Measurements from ENCODE around the gene ASCC1. TPM values are rescaled to one million over a fixed set of nuclear protein-coding genes. Genes with fewer than 3 reads are reported as not detected.

Gene ASCC1
- total and polyA plus RNA-seq, 2 of the 13 experiments (the other 11 are each of a cell fraction or from before 2014, with no cell fraction given): 21.6 to 30.1 TPM

DNA sequence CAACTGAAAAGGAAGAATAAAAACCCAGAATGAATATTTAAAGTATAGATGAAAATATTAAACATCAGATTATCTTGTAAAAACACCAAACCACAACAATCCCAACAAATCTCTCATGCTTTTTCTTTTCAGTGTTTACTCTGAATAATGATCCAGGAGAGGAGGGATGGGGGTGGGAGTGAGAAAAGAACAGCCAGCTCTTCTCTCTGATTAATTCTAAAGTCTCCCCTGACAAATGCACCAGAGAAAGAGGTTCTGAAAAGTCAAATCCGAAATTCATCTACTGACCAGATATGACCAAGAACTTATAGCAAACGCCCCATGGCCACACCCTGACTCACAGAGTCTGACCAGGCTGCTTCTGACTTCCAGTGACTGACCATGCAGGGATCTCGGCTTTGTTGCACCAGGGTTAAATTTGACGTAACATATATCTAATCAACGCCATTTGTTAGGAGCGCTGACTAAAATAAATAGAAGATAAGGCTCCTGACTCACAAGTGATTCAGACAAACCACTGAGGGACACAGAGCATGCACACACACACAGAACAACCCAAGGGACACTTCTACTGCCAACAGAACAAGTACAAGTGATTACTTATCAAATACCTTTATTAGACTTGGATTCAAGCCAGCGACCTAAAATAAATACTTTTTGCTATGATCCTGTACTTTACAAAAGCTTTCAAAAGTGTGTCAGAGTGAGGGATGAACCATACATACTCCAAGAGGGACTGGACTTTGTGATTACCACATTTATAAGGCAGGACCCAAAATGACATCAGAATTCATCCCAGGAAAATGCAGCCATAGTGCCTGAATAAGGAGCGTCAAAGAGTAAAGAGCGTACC, 118.4 kb downstream of the ASCC1 start (continued):
- TF ChIP-seq SMYD3 (CRISPR knock-in tag; IDR thresholded peaks at IDR 0.05) (no peak), MYC (CRISPR knock-in tag; IDR thresholded peaks at IDR 0.05; ENCODE audit: borderline replicate concordance) (no peak), ZNF713 (CRISPR knock-in tag; IDR thresholded peaks at IDR 0.05) (no peak), NFYB (CRISPR knock-in tag; IDR thresholded peaks at IDR 0.05) (no peak), ZKSCAN1 (IDR thresholded peaks at IDR 0.05; ENCODE audit: low read length) (no peak), MAFG (CRISPR knock-in tag; IDR thresholded peaks at IDR 0.05) (no peak), BRCA1 (CRISPR knock-in tag; IDR thresholded peaks at IDR 0.05) (no peak), HNRNPK (IDR thresholded peaks at IDR 0.05; ENCODE audit: low read depth, low read length, poor library complexity, severe bottlenecking) (no peak), RCOR2 (CRISPR knock-in tag; IDR thresholded peaks at IDR 0.05) (no peak), MTA1 (CRISPR knock-in tag; IDR thresholded peaks at IDR 0.05; ENCODE audit: borderline replicate concordance) (no peak), ZNF382 (CRISPR knock-in tag; IDR thresholded peaks at IDR 0.05; ENCODE audit: borderline replicate concordance) (no peak), MIER3 (CRISPR knock-in tag; IDR thresholded peaks at IDR 0.05; ENCODE audit: borderline replicate concordance) (no peak), POLR2AphosphoS2 (IDR thresholded peaks at IDR 0.05; ENCODE audit: low read depth, low read length) (no peak), ZNF644 (CRISPR knock-in tag; IDR thresholded peaks at IDR 0.05; ENCODE audit: low read depth) (peak; percentile 6; the same call in 1 of the 2 replicates)
- TF ChIP-seq, protein P1, sequence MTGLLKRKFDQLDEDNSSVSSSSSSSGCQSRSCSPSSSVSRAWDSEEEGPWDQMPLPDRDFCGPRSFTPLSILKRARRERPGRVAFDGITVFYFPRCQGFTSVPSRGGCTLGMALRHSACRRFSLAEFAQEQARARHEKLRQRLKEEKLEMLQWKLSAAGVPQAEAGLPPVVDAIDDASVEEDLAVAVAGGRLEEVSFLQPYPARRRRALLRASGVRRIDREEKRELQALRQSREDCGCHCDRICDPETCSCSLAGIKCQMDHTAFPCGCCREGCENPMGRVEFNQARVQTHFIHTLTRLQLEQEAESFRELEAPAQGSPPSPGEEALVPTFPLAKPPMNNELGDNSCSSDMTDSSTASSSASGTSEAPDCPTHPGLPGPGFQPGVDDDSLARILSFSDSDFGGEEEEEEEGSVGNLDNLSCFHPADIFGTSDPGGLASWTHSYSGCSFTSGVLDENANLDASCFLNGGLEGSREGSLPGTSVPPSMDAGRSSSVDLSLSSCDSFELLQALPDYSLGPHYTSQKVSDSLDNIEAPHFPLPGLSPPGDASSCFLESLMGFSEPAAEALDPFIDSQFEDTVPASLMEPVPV (CRISPR knock-in tag; IDR thresholded peaks at IDR 0.05): no peak
- TF ChIP-seq, protein P2, sequence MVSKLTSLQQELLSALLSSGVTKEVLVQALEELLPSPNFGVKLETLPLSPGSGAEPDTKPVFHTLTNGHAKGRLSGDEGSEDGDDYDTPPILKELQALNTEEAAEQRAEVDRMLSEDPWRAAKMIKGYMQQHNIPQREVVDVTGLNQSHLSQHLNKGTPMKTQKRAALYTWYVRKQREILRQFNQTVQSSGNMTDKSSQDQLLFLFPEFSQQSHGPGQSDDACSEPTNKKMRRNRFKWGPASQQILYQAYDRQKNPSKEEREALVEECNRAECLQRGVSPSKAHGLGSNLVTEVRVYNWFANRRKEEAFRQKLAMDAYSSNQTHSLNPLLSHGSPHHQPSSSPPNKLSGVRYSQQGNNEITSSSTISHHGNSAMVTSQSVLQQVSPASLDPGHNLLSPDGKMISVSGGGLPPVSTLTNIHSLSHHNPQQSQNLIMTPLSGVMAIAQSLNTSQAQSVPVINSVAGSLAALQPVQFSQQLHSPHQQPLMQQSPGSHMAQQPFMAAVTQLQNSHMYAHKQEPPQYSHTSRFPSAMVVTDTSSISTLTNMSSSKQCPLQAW (CRISPR knock-in tag; IDR thresholded peaks at IDR 0.05): no peak
- TF ChIP-seq, protein P3, sequence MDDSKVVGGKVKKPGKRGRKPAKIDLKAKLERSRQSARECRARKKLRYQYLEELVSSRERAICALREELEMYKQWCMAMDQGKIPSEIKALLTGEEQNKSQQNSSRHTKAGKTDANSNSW (CRISPR knock-in tag; IDR thresholded peaks at IDR 0.05; ENCODE audit: borderline replicate concordance): 0 out of 2 replicates have a peak, but pooled peaks have one; percentile 20
- TF ChIP-seq, protein P4, sequence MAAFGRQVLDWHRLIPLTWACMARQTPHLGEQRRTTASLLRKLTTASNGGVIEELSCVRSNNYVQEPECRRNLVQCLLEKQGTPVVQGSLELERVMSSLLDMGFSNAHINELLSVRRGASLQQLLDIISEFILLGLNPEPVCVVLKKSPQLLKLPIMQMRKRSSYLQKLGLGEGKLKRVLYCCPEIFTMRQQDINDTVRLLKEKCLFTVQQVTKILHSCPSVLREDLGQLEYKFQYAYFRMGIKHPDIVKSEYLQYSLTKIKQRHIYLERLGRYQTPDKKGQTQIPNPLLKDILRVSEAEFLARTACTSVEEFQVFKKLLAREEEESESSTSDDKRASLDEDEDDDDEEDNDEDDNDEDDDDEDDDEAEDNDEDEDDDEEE (CRISPR knock-in tag; IDR thresholded peaks at IDR 0.05): no peak
- TF ChIP-seq, protein P5, sequence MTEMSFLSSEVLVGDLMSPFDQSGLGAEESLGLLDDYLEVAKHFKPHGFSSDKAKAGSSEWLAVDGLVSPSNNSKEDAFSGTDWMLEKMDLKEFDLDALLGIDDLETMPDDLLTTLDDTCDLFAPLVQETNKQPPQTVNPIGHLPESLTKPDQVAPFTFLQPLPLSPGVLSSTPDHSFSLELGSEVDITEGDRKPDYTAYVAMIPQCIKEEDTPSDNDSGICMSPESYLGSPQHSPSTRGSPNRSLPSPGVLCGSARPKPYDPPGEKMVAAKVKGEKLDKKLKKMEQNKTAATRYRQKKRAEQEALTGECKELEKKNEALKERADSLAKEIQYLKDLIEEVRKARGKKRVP (CRISPR knock-in tag; IDR thresholded peaks at IDR 0.05): 0 out of 4 replicates have a peak, but pooled peaks of 1 of the 2 experiments have one; percentile 57
- TF ChIP-seq, protein P6, sequence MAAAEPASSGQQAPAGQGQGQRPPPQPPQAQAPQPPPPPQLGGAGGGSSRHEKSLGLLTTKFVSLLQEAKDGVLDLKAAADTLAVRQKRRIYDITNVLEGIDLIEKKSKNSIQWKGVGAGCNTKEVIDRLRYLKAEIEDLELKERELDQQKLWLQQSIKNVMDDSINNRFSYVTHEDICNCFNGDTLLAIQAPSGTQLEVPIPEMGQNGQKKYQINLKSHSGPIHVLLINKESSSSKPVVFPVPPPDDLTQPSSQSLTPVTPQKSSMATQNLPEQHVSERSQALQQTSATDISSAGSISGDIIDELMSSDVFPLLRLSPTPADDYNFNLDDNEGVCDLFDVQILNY (CRISPR knock-in tag; conservative IDR thresholded peaks at IDR 0.05): no peak
- TF ChIP-seq, protein P7, sequence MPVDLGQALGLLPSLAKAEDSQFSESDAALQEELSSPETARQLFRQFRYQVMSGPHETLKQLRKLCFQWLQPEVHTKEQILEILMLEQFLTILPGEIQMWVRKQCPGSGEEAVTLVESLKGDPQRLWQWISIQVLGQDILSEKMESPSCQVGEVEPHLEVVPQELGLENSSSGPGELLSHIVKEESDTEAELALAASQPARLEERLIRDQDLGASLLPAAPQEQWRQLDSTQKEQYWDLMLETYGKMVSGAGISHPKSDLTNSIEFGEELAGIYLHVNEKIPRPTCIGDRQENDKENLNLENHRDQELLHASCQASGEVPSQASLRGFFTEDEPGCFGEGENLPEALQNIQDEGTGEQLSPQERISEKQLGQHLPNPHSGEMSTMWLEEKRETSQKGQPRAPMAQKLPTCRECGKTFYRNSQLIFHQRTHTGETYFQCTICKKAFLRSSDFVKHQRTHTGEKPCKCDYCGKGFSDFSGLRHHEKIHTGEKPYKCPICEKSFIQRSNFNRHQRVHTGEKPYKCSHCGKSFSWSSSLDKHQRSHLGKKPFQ (CRISPR knock-in tag; IDR thresholded peaks at IDR 0.05; ENCODE audit: insufficient replicate concordance): no peak

Measured in HepG2 (cell line).